ENCODE results near the gene OR2W3.

- TF ChIP-seq CTCF (IDR thresholded peaks at IDR 0.05), result no peak
- TF ChIP-seq POLR2A (IDR thresholded peaks at IDR 0.05; ENCODE audit: low read length), result no peak
- no peak for TF ChIP-seq MAX (IDR thresholded peaks at IDR 0.05)
- TF ChIP-seq MAZ (IDR thresholded peaks at IDR 0.05; ENCODE audit: borderline replicate concordance, low read depth, low read length), result no peak
- no peak for TF ChIP-seq CBX2 (IDR thresholded peaks at IDR 0.05; ENCODE audit: borderline replicate concordance, low read depth)
- no peak for TF ChIP-seq EP300 (IDR thresholded peaks at IDR 0.05)
- no peak for TF ChIP-seq ZFP36 (IDR thresholded peaks at IDR 0.05; ENCODE audit: borderline replicate concordance, partially characterized antibody)
- TF ChIP-seq ELK1 (IDR thresholded peaks at IDR 0.05; ENCODE audit: low read depth, low read length), result no peak
These were observed 13.4 kb downstream of the OR2W3 start for GRCh38 chr1:247908766-247909165.

Data from A549 (cell line).